22Rv1 (cell line): ENCODE measurements around the gene SLC13A2.
A peak's percentile ranks its signal among the peaks of the same experiment; 100 is the strongest.

Source experiments
- H3K27ac ChIP-seq: fragments of 450-650 bp; 2 replicates; pipeline ENCODE4 v1.5.1; 2017
- CTCF ChIP-seq: fragments of 450-650 bp; IDR thresholded peaks from 2 replicates; pipeline ENCODE4 v1.5.1; 2017; ENCODE audit warnings: mild to moderate bottlenecking
- ZFX ChIP-seq: fragments of 450-650 bp; IDR thresholded peaks from 2 replicates; pipeline ENCODE4 v1.6.1; 2017; ENCODE audit warnings: antibody characterized with exemption, borderline replicate concordance

SLC13A2 gene

DNA sequence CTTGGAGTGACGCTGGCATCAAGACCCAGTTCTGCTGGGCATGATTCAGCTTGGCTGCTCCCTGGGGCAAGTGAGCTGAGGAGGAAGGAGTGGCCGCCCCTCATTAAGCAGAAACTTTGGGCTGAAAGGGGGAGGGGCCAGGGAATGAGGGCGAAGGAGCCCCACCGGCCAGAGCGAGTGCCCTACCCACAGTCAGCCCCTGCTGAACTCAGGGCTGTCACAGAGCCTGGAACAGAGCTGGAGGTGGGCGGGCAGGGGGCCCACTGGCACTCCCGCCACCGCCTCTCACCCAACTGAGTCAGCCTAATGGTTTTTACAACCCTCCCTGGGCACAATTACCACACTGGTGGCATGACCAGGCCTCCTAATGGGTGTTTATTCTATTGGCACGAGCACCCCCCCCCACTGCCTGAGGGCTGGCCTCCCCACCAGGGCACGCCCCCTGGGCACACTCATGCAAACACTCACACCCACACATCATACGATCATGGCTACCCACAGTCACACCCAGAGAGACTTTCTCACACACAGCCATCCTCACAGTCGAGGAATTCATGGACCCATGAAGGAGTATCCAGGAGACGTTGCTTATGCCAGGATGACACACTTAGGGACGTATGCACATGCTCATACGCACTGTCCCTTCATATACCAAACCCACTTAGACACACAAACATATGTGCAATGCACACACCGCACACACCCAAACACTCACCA lies 59.8 kb downstream of the SLC13A2 start:
- TF ChIP-seq ZFX (no peak), CTCF (no peak)
- no peak overlapping the region for H3K27ac ChIP-seq

DNA sequence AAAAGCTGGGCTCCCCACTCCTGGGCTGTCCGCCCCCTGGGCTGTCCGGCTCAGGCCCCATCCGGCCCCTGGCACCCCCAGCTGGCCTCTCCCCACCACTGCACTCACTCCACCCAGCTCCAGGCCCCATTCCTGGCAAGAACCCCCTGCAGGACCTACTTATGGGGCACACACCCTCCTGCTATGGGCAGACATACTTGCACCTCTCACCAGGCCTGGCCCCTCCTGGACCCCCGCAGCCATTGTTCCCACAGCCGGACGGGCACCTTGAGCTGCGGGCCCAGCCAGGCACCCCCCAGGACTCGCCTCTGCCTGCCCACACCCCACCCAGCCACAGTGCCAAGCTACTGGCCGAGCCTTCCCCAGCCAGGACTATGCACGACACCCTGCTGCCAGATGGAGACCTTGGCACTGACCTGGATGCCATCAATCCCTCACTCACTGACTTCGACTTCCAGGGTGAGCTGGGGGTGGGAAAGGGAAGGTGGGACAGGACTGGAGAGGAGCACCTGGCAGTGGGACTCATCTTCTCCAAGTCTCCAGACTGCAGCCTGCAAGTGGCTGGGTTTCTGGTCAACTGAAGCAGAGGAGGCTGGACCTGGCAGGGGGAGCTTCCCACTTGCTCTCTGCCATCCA lies 61.4 kb downstream of the SLC13A2 start:
- H3K27ac ChIP-seq = peak overlapping the region; percentile 38; the same call in 1 of the 2 replicates
- no peak for TF ChIP-seq ZFX
- TF ChIP-seq CTCF = no peak

DNA sequence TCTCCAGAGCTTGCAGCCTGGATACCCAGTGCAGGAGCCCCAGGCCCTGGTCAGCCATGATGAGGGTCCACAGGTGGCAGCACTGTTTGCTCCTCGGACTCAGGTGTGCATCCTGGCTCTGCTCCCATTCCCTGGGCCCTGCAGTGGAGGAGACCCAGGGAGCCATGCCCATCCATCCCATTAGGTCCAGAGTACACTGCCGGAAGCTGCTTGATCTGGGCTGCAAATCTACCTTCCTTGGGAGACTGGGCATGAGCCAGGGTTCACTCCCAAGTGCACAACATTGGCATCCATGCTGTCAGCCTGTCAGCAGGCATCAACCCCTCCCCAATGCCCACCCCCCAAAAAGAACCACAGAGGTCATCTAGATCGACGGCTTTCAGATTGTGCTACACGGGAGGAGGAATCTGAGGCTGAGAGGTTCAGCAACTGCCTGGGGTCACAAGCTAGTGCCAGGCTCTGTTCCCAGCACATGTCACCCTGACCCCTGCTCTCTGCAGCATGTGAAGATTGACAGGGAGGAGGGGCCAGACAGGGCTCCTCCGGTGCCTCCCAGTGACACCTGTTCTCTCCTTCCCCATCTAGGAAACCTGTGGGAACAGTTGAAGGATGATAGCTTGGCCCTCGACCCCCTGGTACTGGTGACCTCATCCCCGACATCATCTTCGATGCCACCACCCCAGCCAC lies 63.2 kb downstream of the SLC13A2 start:
- peak overlapping the region; percentile 38; the same call in 1 of the 2 replicates for H3K27ac ChIP-seq
- TF ChIP-seq CTCF (no peak), ZFX (no peak)

DNA sequence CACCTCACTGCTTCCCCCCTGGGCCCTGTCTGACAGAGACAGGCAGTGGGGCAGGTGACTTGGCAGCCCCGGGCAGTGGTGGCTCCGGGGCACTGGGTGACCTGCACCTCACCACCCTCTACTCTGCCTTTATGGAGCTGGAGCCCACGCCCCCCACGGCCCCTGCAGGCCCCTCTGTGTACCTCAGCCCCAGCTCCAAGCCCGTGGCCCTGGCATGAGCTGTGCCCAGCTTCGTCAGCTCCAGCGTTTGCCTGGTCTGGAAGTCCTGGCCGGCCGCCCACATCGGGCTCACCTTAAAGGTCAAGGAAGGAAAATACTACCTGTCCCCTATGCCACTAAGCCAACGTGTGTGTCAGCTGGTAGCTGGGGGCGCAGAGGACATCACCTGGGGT lies 63.8 kb downstream of the SLC13A2 start:
- TF ChIP-seq CTCF (no peak), ZFX (no peak)
- no peak overlapping the region for H3K27ac ChIP-seq

DNA sequence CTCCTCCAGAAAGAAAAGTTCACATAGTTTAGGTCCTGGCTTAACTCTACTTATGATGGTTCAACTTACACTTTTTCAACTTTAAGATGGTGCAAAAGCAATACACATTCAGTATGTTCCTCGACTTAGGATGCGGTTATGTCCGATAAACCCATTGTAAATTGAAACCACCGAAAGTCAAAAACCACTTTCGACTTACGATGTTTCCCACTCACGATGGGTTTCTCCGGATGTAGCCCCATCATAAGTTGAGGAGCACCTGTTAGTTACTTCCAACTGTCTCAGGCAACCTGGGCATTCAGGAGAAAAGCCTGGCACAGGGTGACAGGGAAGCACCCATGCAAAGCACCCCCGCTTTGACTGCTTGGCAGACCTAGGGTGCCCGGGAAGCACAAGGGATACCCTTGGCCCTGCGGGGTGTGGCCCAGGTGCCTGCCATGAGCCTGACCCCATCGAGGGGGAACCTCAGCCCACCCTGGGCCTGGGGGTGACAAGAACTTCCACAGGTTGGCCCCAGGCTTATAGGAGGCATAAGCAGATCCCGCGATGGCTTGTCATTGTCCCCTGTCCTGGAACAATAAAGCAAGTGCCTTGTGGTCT lies 65.0 kb downstream of the SLC13A2 start:
- TF ChIP-seq CTCF = no peak
- TF ChIP-seq ZFX = no peak
- no peak overlapping the region for H3K27ac ChIP-seq

DNA sequence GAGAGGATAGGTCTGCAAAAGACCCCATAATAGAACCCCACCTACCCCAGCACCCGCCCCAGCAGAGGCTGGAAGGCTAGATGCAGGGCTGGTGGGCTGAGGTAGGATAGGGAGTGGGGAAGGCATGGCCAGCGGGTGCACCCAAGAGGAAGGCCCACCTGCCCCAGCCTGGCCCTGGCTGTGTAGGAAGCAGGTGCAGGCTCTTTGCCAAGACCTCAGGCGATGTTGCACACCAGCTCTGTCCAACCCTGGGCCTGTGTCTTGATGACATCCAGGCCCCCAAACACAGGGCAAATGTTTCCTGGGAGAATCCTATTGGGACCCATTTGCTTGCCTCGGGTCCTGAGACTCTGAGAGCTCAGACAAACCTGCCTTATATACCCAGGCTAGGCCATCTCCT lies 66.8 kb downstream of the SLC13A2 start:
- H3K27ac ChIP-seq = no peak overlapping the region; the same call in 1 of the 2 replicates
- TF ChIP-seq ZFX = no peak
- TF ChIP-seq CTCF = no peak
